H54 (cell line): ENCODE data around the gene TLK2.

Experiments used
- DNase-seq: peaks from one replicate; pipeline ENCODE4 v3.0.0; 2011; ENCODE audit warnings: low spot score, mixed read lengths; ENCODE audit not compliant: insufficient read length
- FAIRE-seq: peaks from 3 replicates; lab custom pipeline; 2011; peaks lifted over from hg19 to GRCh38; lab: Jason Lieb, UNC
- POLR2A ChIP-seq: IDR thresholded peaks from 2 replicates; pipeline ENCODE4 v1.6.1; 2011; ENCODE audit warnings: low read depth, mild to moderate bottlenecking, low read length

The TLK2 gene

DNA sequence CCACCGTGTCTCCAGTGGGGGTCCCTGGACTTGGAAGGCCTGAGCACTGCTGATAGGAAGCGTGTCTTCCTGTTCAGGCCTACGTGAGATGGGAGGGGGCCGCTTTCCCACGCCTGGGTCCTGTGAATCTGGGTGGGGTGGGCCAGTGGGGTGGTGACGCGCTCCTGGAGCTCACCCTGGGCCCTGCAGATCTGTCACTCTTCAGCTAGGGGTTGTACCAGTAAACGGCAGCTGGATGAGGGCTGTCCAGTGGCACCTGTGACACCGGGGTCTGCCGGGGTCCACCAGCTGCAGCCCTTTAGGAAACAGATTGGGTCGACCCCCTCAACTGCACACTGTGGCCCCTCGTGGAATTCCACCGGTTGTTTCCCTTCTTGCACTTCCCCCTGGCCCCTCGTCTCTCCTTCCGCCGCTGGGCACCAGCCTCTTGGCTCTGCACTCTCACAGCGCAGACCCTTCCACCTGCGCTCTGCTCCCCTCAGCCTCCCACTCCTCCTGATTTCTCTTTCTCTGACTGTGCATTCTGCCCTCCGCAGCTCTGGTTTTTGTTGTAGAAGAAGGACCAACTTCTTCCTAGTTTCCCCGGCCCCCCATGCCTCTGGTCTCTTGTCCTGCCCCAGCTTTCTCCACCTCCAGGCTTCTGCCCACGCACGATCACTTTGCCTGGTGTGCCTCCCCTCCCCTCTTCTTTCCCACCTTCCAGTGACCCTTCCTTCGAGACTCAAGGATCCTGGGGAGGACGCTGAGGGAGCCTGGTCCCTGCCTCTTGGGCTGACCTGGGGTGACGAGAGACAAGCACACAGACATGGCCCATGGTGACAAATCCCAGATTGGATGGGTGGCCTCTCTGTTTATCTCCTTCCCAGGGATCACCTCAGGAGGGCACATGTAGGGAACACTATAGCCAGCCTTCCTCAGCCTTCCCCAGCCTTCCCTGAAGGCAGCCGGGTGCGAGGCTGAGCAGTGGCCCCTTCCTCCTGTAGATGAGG, 153.6 kb downstream of the TLK2 start:
- FAIRE-seq (no peak), DNase-seq (no peak)
- TF ChIP-seq POLR2A, result no peak

- no peak for TF ChIP-seq POLR2A
- DNase-seq (no peak), FAIRE-seq (no peak)
Measured at GRCh38 chr17:62637809-62638208, 159.2 kb downstream of the TLK2 start.

GRCh38 chr17:62641153-62641552, 162.5 kb downstream of the TLK2 start:
- no peak for TF ChIP-seq POLR2A
- FAIRE-seq (no peak), DNase-seq (no peak)

DNA sequence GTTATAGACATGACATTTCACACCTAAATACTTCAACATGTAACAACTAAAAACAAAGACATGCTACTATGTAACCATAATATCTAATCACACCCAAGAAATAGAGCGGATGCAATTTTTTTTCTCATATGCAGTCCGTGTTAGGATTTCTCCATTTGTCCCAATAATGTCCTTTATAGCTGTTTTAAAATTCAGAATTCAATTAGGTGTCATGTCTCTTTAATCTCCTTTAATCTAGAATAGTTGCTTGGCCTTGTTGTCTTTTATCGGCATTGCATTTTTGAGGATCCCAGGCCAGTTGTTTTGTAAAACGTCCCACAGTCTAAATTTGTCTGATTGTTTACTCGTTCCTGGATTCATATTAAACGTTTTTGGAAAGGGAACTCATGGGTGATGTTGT, 163.3 kb downstream of the TLK2 start:
- DNase-seq, result no peak
- TF ChIP-seq POLR2A, result no peak
- FAIRE-seq, result no peak

- TF ChIP-seq POLR2A, result no peak
- FAIRE-seq (no peak), DNase-seq (no peak)
Measured at GRCh38 chr17:62643496-62643895, 164.9 kb downstream of the TLK2 start.

DNA sequence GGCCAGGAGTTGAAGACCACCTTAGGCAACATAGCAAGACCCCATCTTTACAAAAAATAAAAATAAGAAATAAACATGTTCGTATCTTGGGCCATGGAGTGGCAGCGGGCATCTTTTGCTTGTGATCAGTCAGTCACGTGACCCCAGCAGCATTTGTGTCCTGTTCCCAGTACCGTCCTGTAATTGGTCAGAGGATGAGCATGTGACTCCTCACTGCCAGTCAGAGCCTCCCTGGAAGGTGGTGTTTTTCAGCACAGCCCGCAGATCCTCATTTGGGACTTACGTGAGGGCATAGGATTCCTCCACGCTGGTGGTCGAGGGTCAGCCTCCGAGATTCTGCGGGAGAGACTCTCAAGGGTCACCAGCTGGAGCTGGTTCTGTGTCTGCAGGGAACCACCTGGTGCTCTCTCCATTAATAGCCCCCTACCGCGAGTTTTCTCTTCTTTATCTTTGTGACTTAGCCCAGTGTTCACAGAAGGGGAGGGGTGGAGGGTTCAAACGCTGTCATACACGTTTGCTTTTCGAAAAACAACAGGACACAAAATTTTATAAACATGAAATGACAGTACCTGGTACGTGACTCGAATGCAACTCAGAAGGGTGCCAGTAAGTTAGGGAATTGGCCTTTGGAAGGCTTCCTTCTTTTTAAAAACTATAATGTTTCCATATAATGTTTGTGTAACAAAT, 166.0 kb downstream of the TLK2 start:
- no peak for DNase-seq
- FAIRE-seq, result no peak
- TF ChIP-seq POLR2A, result no peak

- TF ChIP-seq POLR2A, result no peak
- DNase-seq, result no peak
- FAIRE-seq, result no peak
Measured at GRCh38 chr17:62648251-62648955, 169.8 kb downstream of the TLK2 start.

- DNase-seq (no peak), FAIRE-seq (no peak)
- TF ChIP-seq POLR2A, result no peak
Measured at GRCh38 chr17:62648956-62649294, 170.3 kb downstream of the TLK2 start.

DNA sequence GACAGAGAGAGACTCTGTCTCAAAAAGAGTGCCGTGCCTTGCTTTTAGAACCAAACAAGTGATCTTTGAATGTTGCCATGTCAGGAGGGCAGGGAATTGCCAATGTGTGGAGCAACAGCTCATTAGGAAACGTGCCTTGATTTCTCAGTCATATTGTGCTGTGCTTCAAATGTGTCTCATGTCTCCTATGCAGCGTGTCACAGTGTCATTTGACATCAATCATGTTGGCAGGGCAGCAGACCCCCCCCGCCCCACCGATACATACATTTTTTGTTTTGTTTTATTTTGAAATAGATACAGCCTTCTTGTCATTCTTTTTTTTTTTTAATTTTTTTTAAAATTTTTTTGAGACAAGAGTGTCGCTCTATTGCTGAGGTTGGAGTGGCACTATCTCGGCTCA, 170.9 kb downstream of the TLK2 start:
- FAIRE-seq (no peak), DNase-seq (no peak)
- no peak for TF ChIP-seq POLR2A

DNA sequence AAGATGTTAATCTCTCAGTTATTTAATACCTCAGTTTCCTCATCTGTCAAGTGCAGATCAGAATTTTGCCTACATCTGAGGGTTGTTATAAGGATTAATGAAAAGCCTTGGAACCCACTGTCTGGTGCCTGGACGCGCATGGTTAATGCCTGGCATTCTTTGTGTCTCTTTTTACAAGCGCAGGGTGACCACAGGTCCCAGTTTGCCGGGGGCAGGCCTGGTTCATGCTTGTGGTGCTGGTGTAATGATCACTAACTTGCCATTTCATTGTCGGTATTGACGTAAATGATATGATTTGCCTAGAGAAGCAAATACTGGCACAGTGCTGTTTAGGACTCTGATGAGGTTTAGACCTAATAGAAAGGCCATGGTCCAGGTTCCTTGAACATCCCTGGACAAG, 172.0 kb downstream of the TLK2 start:
- no peak for FAIRE-seq
- no peak for DNase-seq
- no peak for TF ChIP-seq POLR2A

DNA sequence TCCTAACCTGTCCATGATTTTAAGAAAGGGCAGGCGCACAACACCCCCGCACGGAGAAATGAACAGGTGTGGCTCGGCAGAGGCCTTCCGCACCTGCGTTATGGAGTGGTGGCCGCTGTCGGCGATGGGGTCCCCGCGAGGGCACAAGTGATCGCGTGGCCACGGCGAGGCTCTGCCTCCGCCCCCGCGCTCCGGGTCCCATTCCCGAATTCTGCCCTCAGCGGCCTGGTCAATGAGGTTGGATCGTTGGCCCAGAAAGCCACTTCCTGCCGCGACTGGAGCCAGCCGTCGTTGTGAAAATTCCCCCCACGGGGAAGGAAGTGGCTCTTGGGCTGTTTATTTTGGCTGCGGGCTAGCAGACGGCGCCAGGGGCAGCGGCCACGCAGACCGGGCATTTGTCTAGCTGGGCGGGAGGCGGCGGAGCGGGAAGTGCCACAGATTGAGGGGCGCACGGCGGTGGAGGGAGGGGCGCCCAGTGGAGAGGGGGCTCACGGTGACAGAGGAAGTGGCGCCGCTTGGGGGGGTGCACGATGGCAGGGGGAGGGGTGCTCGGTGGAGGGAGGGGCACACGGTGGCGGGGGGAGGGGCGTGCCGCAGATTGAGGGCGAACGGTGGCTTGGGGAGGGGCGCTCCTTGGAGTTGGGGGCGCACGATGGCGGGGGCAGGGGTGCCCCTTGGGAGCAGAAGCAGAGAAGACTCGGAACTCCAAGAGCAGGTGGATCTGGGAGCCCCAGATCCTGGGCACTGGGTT, 173.8 kb downstream of the TLK2 start:
- TF ChIP-seq POLR2A, result peak; percentile 44
- peak; percentile 92 for DNase-seq
- no peak for FAIRE-seq

DNA sequence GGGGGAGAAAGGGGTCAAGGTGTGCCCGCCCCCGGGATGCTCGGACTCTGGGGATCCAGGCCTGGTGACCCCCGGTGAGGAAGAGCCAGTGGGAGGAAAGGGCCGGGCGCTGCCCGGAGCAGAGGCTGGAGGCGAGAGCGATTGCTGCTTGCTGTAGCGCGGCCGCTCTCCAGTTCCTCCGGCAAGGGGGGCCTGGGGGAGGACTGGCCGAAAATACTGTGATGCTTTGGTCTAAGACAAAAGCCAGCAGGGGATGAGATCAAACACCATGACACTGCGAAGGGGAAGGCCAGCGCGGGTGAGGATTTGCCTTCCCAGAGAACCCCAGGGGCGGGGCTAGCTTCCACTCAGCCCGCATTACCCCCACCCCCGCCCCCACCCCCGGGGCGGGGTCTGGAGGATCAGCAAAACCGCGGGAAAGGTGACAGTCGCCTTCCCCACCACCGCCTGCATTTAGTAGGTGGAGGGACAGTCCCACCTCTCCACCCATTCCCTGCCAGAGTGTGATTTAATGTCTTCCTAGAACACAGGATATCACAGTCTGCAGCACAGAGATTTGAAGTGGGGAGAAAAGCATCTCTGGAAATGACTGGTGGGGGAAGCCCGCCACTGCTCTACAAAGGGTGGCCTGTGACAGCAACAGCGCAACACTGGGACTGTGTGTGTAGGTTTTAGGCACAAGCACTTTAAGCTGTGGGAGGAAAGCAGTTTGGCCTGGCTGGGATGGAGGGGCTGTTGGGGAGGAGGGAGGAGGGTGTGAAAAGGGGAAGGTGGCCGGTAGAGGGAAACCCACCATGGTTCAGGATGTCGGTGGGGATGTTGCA, 174.6 kb downstream of the TLK2 start:
- peak; percentile 89 for DNase-seq
- no peak; the same call in 1 of the 2 replicates for TF ChIP-seq POLR2A
- no peak for FAIRE-seq
